Measurements from ENCODE around the gene FBXL17.

Gene FBXL17

DNA sequence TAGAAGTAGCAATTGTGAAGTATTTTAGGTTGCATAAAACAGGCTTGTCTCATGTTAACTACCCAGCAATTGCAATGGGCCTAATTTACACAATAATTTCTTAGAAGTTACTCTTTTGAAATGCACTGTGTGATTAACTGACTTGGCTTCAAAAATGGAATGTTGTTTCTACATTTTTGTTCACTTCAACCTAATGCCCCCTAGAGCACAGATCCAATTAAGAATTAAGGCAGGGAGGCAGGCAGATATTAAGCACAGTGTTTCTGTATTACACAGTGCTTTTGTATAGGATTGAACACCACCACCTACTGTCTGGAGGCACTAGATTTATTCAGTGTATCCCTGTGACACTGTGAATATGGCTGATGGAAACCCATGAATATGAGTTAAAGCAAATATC lies 302.1 kb downstream of the FBXL17 start:
- Histone ChIP-seq H3K9me3 (ENCODE audit: low read length) (no peaks in the 10 kb centered on the region), H3K27me3 (ENCODE audit: control insufficient read depth in 1 of 2, insufficient read depth in 2 of 2, low read length in 2 of 2) (no peaks in the 10 kb centered on the region), H3K27ac (ENCODE audit: low read depth, low read length) (no peak overlapping the region), H3K4me1 (ENCODE audit: insufficient read depth, low read length) (no peaks in the 10 kb centered on the region), H3K36me3 (ENCODE audit: insufficient read depth, low read length) (no peaks in the 10 kb centered on the region), H3K9ac (ENCODE audit: low read length) (no peak overlapping the region), H3K4me3 (ENCODE audit: low read depth in 1 of 2, low read length in 2 of 2) (no peak overlapping the region)

DNA sequence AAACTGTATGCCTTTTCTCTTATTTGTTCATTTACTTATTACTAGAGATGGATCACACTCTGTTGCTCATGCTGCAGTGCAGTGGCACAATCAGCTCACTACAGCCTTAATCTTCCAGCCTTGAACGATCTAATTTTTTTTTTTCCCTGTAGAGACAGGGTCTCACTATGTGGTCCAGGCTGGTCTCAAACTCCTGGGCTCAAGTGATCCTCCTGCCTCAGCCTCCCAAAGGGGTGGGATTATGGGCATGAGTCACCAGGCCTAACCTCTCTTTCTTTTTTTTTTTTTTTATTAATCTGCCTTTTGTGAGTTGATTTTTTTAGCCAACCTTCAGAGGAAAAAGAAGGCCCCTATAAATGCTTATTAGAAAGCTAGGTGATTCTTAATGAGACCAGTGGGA lies 303.0 kb downstream of the FBXL17 start:
- no peaks in the 10 kb centered on the region for H3K36me3 ChIP-seq (ENCODE audit: insufficient read depth, low read length)
- no peaks in the 10 kb centered on the region for H3K9me3 ChIP-seq (ENCODE audit: low read length)
- no peak overlapping the region for H3K9ac ChIP-seq (ENCODE audit: low read length)
- no peaks in the 10 kb centered on the region for H3K4me1 ChIP-seq (ENCODE audit: insufficient read depth, low read length)
- no peaks in the 10 kb centered on the region for H3K27me3 ChIP-seq (ENCODE audit: control insufficient read depth in 1 of 2, insufficient read depth in 2 of 2, low read length in 2 of 2)
- no peak overlapping the region for H3K4me3 ChIP-seq (ENCODE audit: low read depth in 1 of 2, low read length in 2 of 2)
- H3K27ac ChIP-seq (ENCODE audit: low read depth, low read length), result no peak overlapping the region

DNA sequence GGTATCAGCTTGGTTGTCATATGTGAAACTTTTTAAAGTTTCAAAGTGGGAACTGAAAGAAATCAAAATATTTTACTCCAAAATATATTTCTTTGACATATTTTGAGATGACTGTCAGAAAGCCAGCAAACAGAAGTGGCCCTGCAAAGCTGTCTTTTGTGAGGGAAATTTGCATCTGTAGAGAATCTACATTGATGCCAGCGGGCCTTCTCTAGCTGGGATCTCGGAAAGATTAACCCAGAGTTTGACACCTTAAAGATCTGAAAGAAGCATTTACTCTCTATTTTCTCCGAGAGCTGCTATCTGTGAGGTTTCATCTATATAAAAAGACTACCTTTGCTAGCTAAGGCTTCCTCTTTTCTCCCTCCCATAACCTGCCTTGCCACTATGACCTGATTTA lies 303.6 kb downstream of the FBXL17 start:
- no peaks in the 10 kb centered on the region for H3K4me1 ChIP-seq (ENCODE audit: insufficient read depth, low read length)
- no peak overlapping the region for H3K4me3 ChIP-seq (ENCODE audit: low read depth in 1 of 2, low read length in 2 of 2)
- H3K9ac ChIP-seq (ENCODE audit: low read length), result no peak overlapping the region
- no peaks in the 10 kb centered on the region for H3K27me3 ChIP-seq (ENCODE audit: control insufficient read depth in 1 of 2, insufficient read depth in 2 of 2, low read length in 2 of 2)
- no peaks in the 10 kb centered on the region for H3K36me3 ChIP-seq (ENCODE audit: insufficient read depth, low read length)
- H3K27ac ChIP-seq (ENCODE audit: low read depth, low read length), result no peak overlapping the region
- no peaks in the 10 kb centered on the region for H3K9me3 ChIP-seq (ENCODE audit: low read length)

- Histone ChIP-seq H3K9me3 (ENCODE audit: low read length) (no peaks in the 10 kb centered on the region), H3K36me3 (ENCODE audit: insufficient read depth, low read length) (no peaks in the 10 kb centered on the region), H3K4me1 (ENCODE audit: insufficient read depth, low read length) (no peaks in the 10 kb centered on the region)
Observed at GRCh38 chr5:108074626-108075025, 307.3 kb downstream of the FBXL17 start.

DNA sequence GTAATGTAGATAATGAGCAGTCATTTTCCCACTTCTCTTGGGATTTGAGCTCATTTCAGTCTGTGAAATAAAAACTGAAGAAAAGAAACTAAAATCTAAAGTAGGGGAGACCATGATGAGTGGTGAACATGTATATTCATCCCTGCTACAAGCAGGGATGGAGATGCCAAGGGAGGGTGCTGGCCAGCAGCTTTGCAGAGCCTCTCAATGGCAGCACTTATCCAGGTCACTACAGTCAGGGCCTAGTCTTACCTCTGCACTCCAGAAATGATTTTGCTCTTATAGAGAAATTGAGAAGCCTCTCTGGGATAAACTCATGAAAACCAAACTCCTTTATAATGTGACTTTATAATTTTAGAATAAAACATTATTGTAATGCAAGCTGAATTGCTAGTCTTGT lies 317.6 kb downstream of the FBXL17 start:
- no peak overlapping the region for H3K9ac ChIP-seq (ENCODE audit: low read length)
- no peaks in the 10 kb centered on the region for H3K9me3 ChIP-seq (ENCODE audit: low read length)
- no peak overlapping the region for H3K4me3 ChIP-seq (ENCODE audit: low read depth in 1 of 2, low read length in 2 of 2)
- H3K36me3 ChIP-seq (ENCODE audit: insufficient read depth, low read length), result no peaks in the 10 kb centered on the region
- H3K27ac ChIP-seq (ENCODE audit: low read depth, low read length), result no peak overlapping the region
- H3K4me1 ChIP-seq (ENCODE audit: insufficient read depth, low read length), result no peaks in the 10 kb centered on the region
- H3K27me3 ChIP-seq (ENCODE audit: control insufficient read depth in 1 of 2, insufficient read depth in 2 of 2, low read length in 2 of 2), result no peaks in the 10 kb centered on the region

More at GRCh38 chr5:108074626-108075025, 307.3 kb downstream of the FBXL17 start:
- H3K9ac ChIP-seq (ENCODE audit: low read length), result no peak overlapping the region
- no peaks in the 10 kb centered on the region for H3K27me3 ChIP-seq (ENCODE audit: control insufficient read depth in 1 of 2, insufficient read depth in 2 of 2, low read length in 2 of 2)
- no peak overlapping the region for H3K27ac ChIP-seq (ENCODE audit: low read depth, low read length)
- H3K4me3 ChIP-seq (ENCODE audit: low read depth in 1 of 2, low read length in 2 of 2), result no peak overlapping the region

GRCh38 chr5:108061941-108062340 lies 320.0 kb downstream of the FBXL17 start:
- no peak overlapping the region for H3K9ac ChIP-seq (ENCODE audit: low read length)
- H3K9me3 ChIP-seq (ENCODE audit: low read length), result no peaks in the 10 kb centered on the region
- H3K36me3 ChIP-seq (ENCODE audit: insufficient read depth, low read length), result no peaks in the 10 kb centered on the region
- H3K27me3 ChIP-seq (ENCODE audit: control insufficient read depth in 1 of 2, insufficient read depth in 2 of 2, low read length in 2 of 2), result no peaks in the 10 kb centered on the region
- no peak overlapping the region for H3K27ac ChIP-seq (ENCODE audit: low read depth, low read length)
- H3K4me1 ChIP-seq (ENCODE audit: insufficient read depth, low read length), result no peaks in the 10 kb centered on the region
- H3K4me3 ChIP-seq (ENCODE audit: low read depth in 1 of 2, low read length in 2 of 2), result no peak overlapping the region

- Histone ChIP-seq H3K36me3 (ENCODE audit: insufficient read depth, low read length) (no peaks in the 10 kb centered on the region), H3K9me3 (ENCODE audit: low read length) (no peaks in the 10 kb centered on the region), H3K9ac (ENCODE audit: low read length) (no peak overlapping the region), H3K27ac (ENCODE audit: low read depth, low read length) (no peak overlapping the region), H3K27me3 (ENCODE audit: control insufficient read depth in 1 of 2, insufficient read depth in 2 of 2, low read length in 2 of 2) (no peaks in the 10 kb centered on the region), H3K4me1 (ENCODE audit: insufficient read depth, low read length) (no peaks in the 10 kb centered on the region), H3K4me3 (ENCODE audit: low read depth in 1 of 2, low read length in 2 of 2) (no peak overlapping the region)
Observed at GRCh38 chr5:108060340-108060739, 321.6 kb downstream of the FBXL17 start.

DNA sequence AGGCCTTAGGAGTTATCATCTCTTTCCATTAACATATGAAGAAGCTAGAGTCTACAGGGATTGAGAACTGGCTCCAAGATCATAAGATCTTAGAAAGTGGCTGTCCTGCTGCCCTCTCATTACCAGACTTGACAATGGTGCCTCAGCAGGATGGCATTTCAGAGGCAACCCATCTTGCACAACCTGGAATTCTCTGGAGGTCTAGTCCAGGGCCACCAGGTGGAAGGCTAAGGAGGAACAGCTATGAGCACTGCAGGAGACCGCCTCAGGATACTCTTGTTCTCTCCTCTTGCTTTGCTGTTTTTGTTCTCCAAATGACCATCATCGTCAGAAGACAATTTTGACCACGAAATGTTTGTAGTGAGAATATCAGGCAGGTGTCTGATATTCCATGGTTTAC lies 322.6 kb downstream of the FBXL17 start:
- no peaks in the 10 kb centered on the region for H3K36me3 ChIP-seq (ENCODE audit: insufficient read depth, low read length)
- no peak overlapping the region for H3K9ac ChIP-seq (ENCODE audit: low read length)
- H3K4me1 ChIP-seq (ENCODE audit: insufficient read depth, low read length), result no peaks in the 10 kb centered on the region
- no peak overlapping the region for H3K27ac ChIP-seq (ENCODE audit: low read depth, low read length)
- no peak overlapping the region for H3K4me3 ChIP-seq (ENCODE audit: low read depth in 1 of 2, low read length in 2 of 2)
- H3K9me3 ChIP-seq (ENCODE audit: low read length), result no peaks in the 10 kb centered on the region
- H3K27me3 ChIP-seq (ENCODE audit: control insufficient read depth in 1 of 2, insufficient read depth in 2 of 2, low read length in 2 of 2), result no peaks in the 10 kb centered on the region

DNA sequence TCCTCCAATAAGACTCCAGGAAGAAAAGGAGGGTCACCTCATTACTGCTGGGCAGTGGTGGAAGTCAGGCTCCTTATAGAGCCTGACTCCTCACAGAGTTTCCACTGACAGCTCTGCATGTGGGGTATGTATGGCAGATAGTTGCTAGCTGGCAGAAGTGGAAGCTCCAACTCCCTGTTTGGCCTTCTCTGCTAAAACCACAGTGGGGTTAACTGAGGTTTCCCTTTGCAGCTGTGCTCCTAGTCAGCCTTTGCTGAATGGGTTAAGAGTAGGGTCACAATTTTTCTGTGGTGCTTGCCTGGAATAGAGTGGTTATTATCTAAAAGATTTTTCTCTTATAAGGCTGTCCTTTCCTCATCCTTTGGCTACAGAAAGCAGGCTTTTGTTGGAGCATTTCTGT lies 327.5 kb downstream of the FBXL17 start:
- H3K4me3 ChIP-seq (ENCODE audit: low read depth in 1 of 2, low read length in 2 of 2), result no peak overlapping the region
- no peak overlapping the region for H3K9ac ChIP-seq (ENCODE audit: low read length)
- H3K36me3 ChIP-seq (ENCODE audit: insufficient read depth, low read length), result no peaks in the 10 kb centered on the region
- no peaks in the 10 kb centered on the region for H3K27me3 ChIP-seq (ENCODE audit: control insufficient read depth in 1 of 2, insufficient read depth in 2 of 2, low read length in 2 of 2)
- no peaks in the 10 kb centered on the region for H3K9me3 ChIP-seq (ENCODE audit: low read length)
- H3K4me1 ChIP-seq (ENCODE audit: insufficient read depth, low read length), result no peaks in the 10 kb centered on the region
- H3K27ac ChIP-seq (ENCODE audit: low read depth, low read length), result no peak overlapping the region

- H3K4me3 ChIP-seq (ENCODE audit: low read depth in 1 of 2, low read length in 2 of 2), result no peak overlapping the region
- H3K27ac ChIP-seq (ENCODE audit: low read depth, low read length), result no peak overlapping the region
- no peaks in the 10 kb centered on the region for H3K27me3 ChIP-seq (ENCODE audit: control insufficient read depth in 1 of 2, insufficient read depth in 2 of 2, low read length in 2 of 2)
- no peak overlapping the region for H3K9ac ChIP-seq (ENCODE audit: low read length)
- H3K4me1 ChIP-seq (ENCODE audit: insufficient read depth, low read length), result no peaks in the 10 kb centered on the region
- H3K36me3 ChIP-seq (ENCODE audit: insufficient read depth, low read length), result no peaks in the 10 kb centered on the region
- H3K9me3 ChIP-seq (ENCODE audit: low read length), result no peaks in the 10 kb centered on the region
Observed at GRCh38 chr5:108046955-108047670, 334.8 kb downstream of the FBXL17 start.

GRCh38 chr5:108036482-108036881 lies 345.4 kb downstream of the FBXL17 start:
- H3K27ac ChIP-seq (ENCODE audit: low read depth, low read length), result no peak overlapping the region

DNA sequence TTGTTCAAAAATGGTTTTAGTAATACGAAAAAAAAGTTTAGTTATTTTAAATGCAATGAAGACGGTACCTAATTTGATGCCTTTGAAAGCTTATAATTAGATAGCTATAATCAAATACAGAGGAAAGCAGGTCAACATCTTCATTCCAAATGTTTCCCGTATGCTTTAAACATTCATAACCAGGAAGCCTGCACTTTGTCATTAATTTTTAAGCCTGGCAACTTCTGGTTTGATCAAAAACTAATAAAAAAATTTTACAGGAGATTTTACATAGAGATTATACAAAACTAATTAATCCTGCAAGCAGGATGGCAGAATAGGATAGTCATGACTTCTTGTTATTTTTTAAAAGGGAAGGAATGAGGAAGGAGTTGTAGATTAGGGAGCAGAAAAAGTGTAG lies 353.0 kb downstream of the FBXL17 start:
- Histone ChIP-seq H3K36me3 (ENCODE audit: insufficient read depth, low read length) (no peaks in the 10 kb centered on the region), H3K9ac (ENCODE audit: low read length) (no peak overlapping the region), H3K4me1 (ENCODE audit: insufficient read depth, low read length) (no peaks in the 10 kb centered on the region), H3K9me3 (ENCODE audit: low read length) (no peaks in the 10 kb centered on the region), H3K4me3 (ENCODE audit: low read depth in 1 of 2, low read length in 2 of 2) (no peak overlapping the region), H3K27me3 (ENCODE audit: control insufficient read depth in 1 of 2, insufficient read depth in 2 of 2, low read length in 2 of 2) (no peaks in the 10 kb centered on the region), H3K27ac (ENCODE audit: low read depth, low read length) (no peak overlapping the region)

More at GRCh38 chr5:108036482-108036881, 345.4 kb downstream of the FBXL17 start:
- Histone ChIP-seq H3K27me3 (ENCODE audit: control insufficient read depth in 1 of 2, insufficient read depth in 2 of 2, low read length in 2 of 2) (no peaks in the 10 kb centered on the region), H3K4me1 (ENCODE audit: insufficient read depth, low read length) (no peaks in the 10 kb centered on the region), H3K9ac (ENCODE audit: low read length) (no peak overlapping the region), H3K9me3 (ENCODE audit: low read length) (no peaks in the 10 kb centered on the region), H3K4me3 (ENCODE audit: low read depth in 1 of 2, low read length in 2 of 2) (no peak overlapping the region), H3K36me3 (ENCODE audit: insufficient read depth, low read length) (no peaks in the 10 kb centered on the region)

Data from muscle layer of colon (tissue), 2 donors.